Measurements from ENCODE around the gene AMPD2.

GRCh38 chr1:109649491-109649914 is 29.9 kb downstream of the AMPD2 start:
- TF ChIP-seq CTCF (IDR thresholded peaks at IDR 0.05) (peak; percentile 43), POLR2AphosphoS5 (IDR thresholded peaks at IDR 0.05; ENCODE audit: low read depth, low read length) (no peak), REST (IDR thresholded peaks at IDR 0.05; ENCODE audit: insufficient read depth in 1 of 2, low read depth in 2 of 2, low read length in 1 of 2) (no peak), TCF7L2 (IDR thresholded peaks at IDR 0.05; ENCODE audit: low read depth, low read length) (no peak)
